Measurements from ENCODE around the gene GPR18. TPM values are rescaled to one million over a fixed set of nuclear protein-coding genes. Genes with fewer than 3 reads are reported as not detected.

The GPR18 gene
- total RNA-seq, 1 donor from 2014 or later, result not detected

GRCh38 chr13:99290894-99291293 is 32.7 kb upstream of the GPR18 start:
- no peak for DNase-seq (ENCODE audit: low read depth in 2 of 2)

GRCh38 chr13:99289674-99290337 is 31.6 kb upstream of the GPR18 start:
- DNase-seq (ENCODE audit: low read depth in 2 of 2), result no peak

GRCh38 chr13:99289271-99289670 is 31.1 kb upstream of the GPR18 start:
- DNase-seq (ENCODE audit: low read depth in 2 of 2), result no peak

- no peak for DNase-seq (ENCODE audit: low read depth in 2 of 2)
These were observed 29.9 kb upstream of the GPR18 start for GRCh38 chr13:99288089-99288488.

GRCh38 chr13:99287551-99287950 is 29.4 kb upstream of the GPR18 start:
- DNase-seq (ENCODE audit: low read depth in 2 of 2), result no peak

GRCh38 chr13:99285432-99286182 is 27.4 kb upstream of the GPR18 start:
- DNase-seq (ENCODE audit: low read depth in 2 of 2), result no peak

GRCh38 chr13:99282264-99283231 is 24.4 kb upstream of the GPR18 start:
- DNase-seq (ENCODE audit: low read depth in 2 of 2), result no peak

GRCh38 chr13:99281811-99282263 is 23.7 kb upstream of the GPR18 start:
- DNase-seq (ENCODE audit: low read depth in 2 of 2), result no peak

- DNase-seq (ENCODE audit: low read depth in 2 of 2), result no peak
These were observed 22.0 kb upstream of the GPR18 start for GRCh38 chr13:99280166-99280565.

GRCh38 chr13:99279637-99280036 is 21.5 kb upstream of the GPR18 start:
- no peak for DNase-seq (ENCODE audit: low read depth in 2 of 2)

- DNase-seq (ENCODE audit: low read depth in 2 of 2), result no peak
These were observed 20.7 kb upstream of the GPR18 start for GRCh38 chr13:99278843-99279242.

- DNase-seq (ENCODE audit: low read depth in 2 of 2), result no peak
These were observed 20.0 kb upstream of the GPR18 start for GRCh38 chr13:99278200-99278599.

- DNase-seq (ENCODE audit: low read depth in 2 of 2), result no peak
These were observed 19.4 kb upstream of the GPR18 start for GRCh38 chr13:99277629-99278028.

- no peak for DNase-seq (ENCODE audit: low read depth in 2 of 2)
These were observed 18.5 kb upstream of the GPR18 start for GRCh38 chr13:99276706-99277105.

GRCh38 chr13:99275093-99275469 is 16.9 kb upstream of the GPR18 start:
- no peak for DNase-seq (ENCODE audit: low read depth in 2 of 2)

GRCh38 chr13:99273128-99273527 is 14.9 kb upstream of the GPR18 start:
- no peak for DNase-seq (ENCODE audit: low read depth in 2 of 2)

GRCh38 chr13:99272481-99272880 is 14.3 kb upstream of the GPR18 start:
- no peak for DNase-seq (ENCODE audit: low read depth in 2 of 2)

- no peak for DNase-seq (ENCODE audit: low read depth in 2 of 2)
These were observed 13.1 kb upstream of the GPR18 start for GRCh38 chr13:99271249-99271648.

GRCh38 chr13:99270518-99270917 is 12.3 kb upstream of the GPR18 start:
- DNase-seq (ENCODE audit: low read depth in 2 of 2), result no peak

GRCh38 chr13:99269627-99270241 is 11.6 kb upstream of the GPR18 start:
- DNase-seq (ENCODE audit: low read depth in 2 of 2), result peak; percentile 78 to 83

GRCh38 chr13:99268822-99269221 is 10.6 kb upstream of the GPR18 start:
- DNase-seq (ENCODE audit: low read depth in 2 of 2), result no peak

GRCh38 chr13:99267927-99268326 is 9.7 kb upstream of the GPR18 start:
- DNase-seq (ENCODE audit: low read depth in 2 of 2), result no peak

Data from dermis microvascular lymphatic vessel endothelial cell (primary cell).